Measurements from ENCODE around the gene FASN. TPM values are rescaled to one million over a fixed set of nuclear protein-coding genes. Genes with fewer than 3 reads are reported as not detected.

Gene FASN
- total and polyA plus RNA-seq, 2 donors (not counting 3 experiments of a cell fraction or from before 2014, with no cell fraction given) = 101 to 360 TPM

GRCh38 chr17:82047914-82048570 is 50.0 kb downstream of the FASN start:
- dilution Hi-C loops (cut with MboI; ENCODE audit: extremely low pct_ligation_motif_present, low sequenced_read_pairs) (no loop called here), intact Hi-C loops (cut with micrococcal nuclease) (no loop called here)
- peaks cover 11% of the 10 kb centered on the region for H3K4me1 ChIP-seq (ENCODE audit: control insufficient read depth, extremely low read depth, insufficient read depth, low read length)
- no peak for DNase-seq (ENCODE audit: low read depth, low spot score)
- H3K9me1 ChIP-seq (replicated peaks; ENCODE audit: control insufficient read depth, extremely low read depth, insufficient read depth, low read length) = no peaks in the 10 kb centered on the region
- H3K79me2 ChIP-seq (ENCODE audit: control insufficient read depth, insufficient read depth, low read length) = peaks cover 10% of the 10 kb centered on the region
- H3K27ac ChIP-seq (ENCODE audit: insufficient read depth, low read depth, low read length) = no peak overlapping the region
- no peaks in the 10 kb centered on the region for H4K20me1 ChIP-seq (replicated peaks; ENCODE audit: control insufficient read depth, extremely low read depth, insufficient read depth, low read length)
- H3K4me3 ChIP-seq (replicated peaks in 1 of 3; ENCODE audit: insufficient read depth in 1 of 3, low read depth in 1 of 3, low read length in 3 of 3) = no peak overlapping the region
- no peak overlapping the region for H2AFZ ChIP-seq (ENCODE audit: low read depth, low read length)
- no peak for TF ChIP-seq JUN (IDR thresholded peaks at IDR 0.05; ENCODE audit: borderline replicate concordance, insufficient read depth, insufficient read length, low read depth)
- no peak for TF ChIP-seq FOS (IDR thresholded peaks at IDR 0.05; ENCODE audit: borderline replicate concordance, insufficient read depth, low read length)
- no TSS peak for BruUV-seq (replicated peaks)
- no peaks in the 10 kb centered on the region for H3K9me3 ChIP-seq (replicated peaks; ENCODE audit: control insufficient read depth, insufficient read depth, low read length)
- peaks cover 0 to 7% of the 10 kb centered on the region in 2 experiments for H3K36me3 ChIP-seq (ENCODE audit: control insufficient read depth in 2 of 2, extremely low read depth in 1 of 2, insufficient read depth in 2 of 2, low read length in 2 of 2)
- FAIRE-seq = no peak
- ChIA-PET POLR2A (no interaction called here), CTCF (interaction anchor here (0.8 kb wide), 1 partner anchor 10 kb away, joined by 4 read pairs; the partner anchor contains the start of gene DCXR)
- no peak overlapping the region for H3K4me2 ChIP-seq (ENCODE audit: insufficient read depth, low read length)
- H3K9ac ChIP-seq (replicated peaks; ENCODE audit: extremely low read depth, insufficient read depth, low read length) = no peak overlapping the region
- no peaks in the 10 kb centered on the region for H3K27me3 ChIP-seq (ENCODE audit: control insufficient read depth in 2 of 2, insufficient read depth in 2 of 2, low read length in 2 of 2)

DNA sequence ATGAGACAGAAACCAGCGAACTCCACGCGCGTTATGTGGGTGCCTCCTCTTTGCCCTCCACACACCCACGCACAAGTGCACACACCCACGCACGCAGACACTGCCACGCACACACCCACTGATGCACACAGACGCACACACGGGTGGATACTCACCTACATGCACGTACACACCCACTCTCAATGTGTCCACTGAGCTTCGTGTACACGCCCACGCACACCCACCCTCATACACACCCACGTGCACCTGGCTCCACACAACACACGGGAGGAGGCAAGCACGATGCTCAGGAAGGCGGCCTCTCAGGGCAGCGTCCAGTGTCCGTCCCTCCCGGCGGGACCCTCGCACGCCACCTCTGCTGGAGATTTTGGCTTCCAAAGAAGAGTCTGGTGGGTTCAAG is 50.7 kb downstream of the FASN start:
- FAIRE-seq = no peak
- TF ChIP-seq, protein P1, sequence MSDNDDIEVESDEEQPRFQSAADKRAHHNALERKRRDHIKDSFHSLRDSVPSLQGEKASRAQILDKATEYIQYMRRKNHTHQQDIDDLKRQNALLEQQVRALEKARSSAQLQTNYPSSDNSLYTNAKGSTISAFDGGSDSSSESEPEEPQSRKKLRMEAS (IDR thresholded peaks at IDR 0.05; ENCODE audit: insufficient read depth, insufficient read length) = no peak
- peaks cover 8% of the 10 kb centered on the region for H3K4me1 ChIP-seq (ENCODE audit: control insufficient read depth, extremely low read depth, insufficient read depth, low read length)
- ChIA-PET POLR2A (no interaction called here), CTCF (interaction anchor here (0.8 kb wide), 1 partner anchor 10 kb away, joined by 4 read pairs; the partner anchor contains the start of gene DCXR)
- peaks cover 0 to 7% of the 10 kb centered on the region in 2 experiments for H3K36me3 ChIP-seq (ENCODE audit: control insufficient read depth in 2 of 2, extremely low read depth in 1 of 2, insufficient read depth in 2 of 2, low read length in 2 of 2)
- no peaks in the 10 kb centered on the region for H4K20me1 ChIP-seq (replicated peaks; ENCODE audit: control insufficient read depth, extremely low read depth, insufficient read depth, low read length)
- H2AFZ ChIP-seq (ENCODE audit: low read depth, low read length) = no peak overlapping the region
- no peak overlapping the region for H3K27ac ChIP-seq (ENCODE audit: insufficient read depth, low read depth, low read length)
- H3K27me3 ChIP-seq (ENCODE audit: control insufficient read depth in 2 of 2, insufficient read depth in 2 of 2, low read length in 2 of 2) = no peaks in the 10 kb centered on the region
- intact Hi-C loops (cut with micrococcal nuclease) = no loop called here
- no peaks in the 10 kb centered on the region for H3K9me1 ChIP-seq (replicated peaks; ENCODE audit: control insufficient read depth, extremely low read depth, insufficient read depth, low read length)
- no peak overlapping the region for H3K9ac ChIP-seq (replicated peaks; ENCODE audit: extremely low read depth, insufficient read depth, low read length)
- H3K79me2 ChIP-seq (ENCODE audit: control insufficient read depth, insufficient read depth, low read length) = peaks cover 3% of the 10 kb centered on the region
- no peaks in the 10 kb centered on the region for H3K9me3 ChIP-seq (replicated peaks; ENCODE audit: control insufficient read depth, insufficient read depth, low read length)
- H3K4me2 ChIP-seq (ENCODE audit: insufficient read depth, low read length) = no peak overlapping the region
- no peak overlapping the region for H3K4me3 ChIP-seq (replicated peaks in 1 of 3; ENCODE audit: insufficient read depth in 1 of 3, low read depth in 1 of 3, low read length in 3 of 3)
- dilution Hi-C loops (cut with MboI; ENCODE audit: extremely low pct_ligation_motif_present, low sequenced_read_pairs) = no loop called here
- no peak for DNase-seq (ENCODE audit: low read depth, low spot score)
- no TSS peak for BruUV-seq (replicated peaks)
